HFFc6 (cell line): ENCODE measurements around the gene PALD1. TPM values are rescaled to one million over a fixed set of nuclear protein-coding genes. Genes with fewer than 3 reads are reported as not detected.

Source experiments
- DNase-seq: peaks from one replicate; pipeline ENCODE4 v3.0.0-alpha.2; 2018
- H3K27ac Mint-ChIP-seq: 2 replicates; pipeline ENCODE4 v1.8.0; 2020; ENCODE audit warnings: mild to moderate bottlenecking, mixed read lengths
- H3K27me3 Mint-ChIP-seq: 2 replicates; pipeline ENCODE4 v1.8.0; 2021; ENCODE audit warnings: mild to moderate bottlenecking, moderate library complexity, mixed read lengths; ENCODE audit not compliant: insufficient read depth
- H3K36me3 Mint-ChIP-seq: 2 replicates; pipeline ENCODE4 v1.8.0; 2021; ENCODE audit warnings: low read depth, mixed read lengths
- H3K4me1 Mint-ChIP-seq: 2 replicates; pipeline ENCODE4 v1.8.0; 2020; ENCODE audit warnings: low read depth, mixed read lengths
- H3K4me3 Mint-ChIP-seq: 2 replicates; pipeline ENCODE4 v1.8.0; 2020; ENCODE audit warnings: mild to moderate bottlenecking, moderate library complexity, mixed read lengths
- H3K9me3 Mint-ChIP-seq: 2 replicates; pipeline ENCODE4 v1.8.0; 2020; ENCODE audit warnings: mild to moderate bottlenecking, mixed read lengths
- total RNA-seq, 6 experiments: library from RNA; stranded (reverse); fragmentation: NEBNext Ultra II Directional; extraction: Animal tissue kit (Norgen Biotek cat#: 25700); gene quantifications; 2 replicates in 1 of 6; 3 replicates in 5 of 6; pipeline ENCODE4 v1.2.3, GENCODE V29; 2021
- TF ChIP-seq, protein P1 (sequence below): fragments of 200-600 bp; sonication (generic); IDR thresholded peaks from 2 replicates; pipeline ENCODE4 v1.5.0; 2021; ENCODE audit warnings: antibody characterized with exemption, mild to moderate bottlenecking

PALD1 gene
- total RNA-seq, 6 experiments from 2014 or later: not detected

DNA sequence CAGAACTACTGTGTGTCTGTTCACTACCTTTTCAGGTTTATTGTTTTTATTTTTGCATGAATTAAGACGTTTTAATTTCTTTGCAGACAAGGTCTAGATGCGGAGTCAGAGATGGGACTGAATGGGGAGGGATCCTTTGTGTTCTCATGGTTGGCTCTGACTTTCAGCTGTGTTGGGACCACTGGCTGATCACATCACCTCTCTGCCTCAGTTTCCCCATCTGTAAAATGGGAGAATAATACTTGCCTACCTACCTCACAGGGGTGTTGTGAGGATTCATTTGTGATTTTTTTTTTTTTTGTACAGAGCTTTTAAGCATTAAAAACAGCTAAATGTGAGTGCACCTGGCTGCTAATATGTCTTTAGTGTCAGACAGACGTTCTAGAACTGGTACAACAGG lies 89.5 kb downstream of the PALD1 start:
- no peaks in the 10 kb centered on the region for H3K36me3 Mint-ChIP-seq
- H3K27ac Mint-ChIP-seq: no peak overlapping the region
- TF ChIP-seq, protein P1, sequence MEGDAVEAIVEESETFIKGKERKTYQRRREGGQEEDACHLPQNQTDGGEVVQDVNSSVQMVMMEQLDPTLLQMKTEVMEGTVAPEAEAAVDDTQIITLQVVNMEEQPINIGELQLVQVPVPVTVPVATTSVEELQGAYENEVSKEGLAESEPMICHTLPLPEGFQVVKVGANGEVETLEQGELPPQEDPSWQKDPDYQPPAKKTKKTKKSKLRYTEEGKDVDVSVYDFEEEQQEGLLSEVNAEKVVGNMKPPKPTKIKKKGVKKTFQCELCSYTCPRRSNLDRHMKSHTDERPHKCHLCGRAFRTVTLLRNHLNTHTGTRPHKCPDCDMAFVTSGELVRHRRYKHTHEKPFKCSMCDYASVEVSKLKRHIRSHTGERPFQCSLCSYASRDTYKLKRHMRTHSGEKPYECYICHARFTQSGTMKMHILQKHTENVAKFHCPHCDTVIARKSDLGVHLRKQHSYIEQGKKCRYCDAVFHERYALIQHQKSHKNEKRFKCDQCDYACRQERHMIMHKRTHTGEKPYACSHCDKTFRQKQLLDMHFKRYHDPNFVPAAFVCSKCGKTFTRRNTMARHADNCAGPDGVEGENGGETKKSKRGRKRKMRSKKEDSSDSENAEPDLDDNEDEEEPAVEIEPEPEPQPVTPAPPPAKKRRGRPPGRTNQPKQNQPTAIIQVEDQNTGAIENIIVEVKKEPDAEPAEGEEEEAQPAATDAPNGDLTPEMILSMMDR: no peak
- no peaks in the 10 kb centered on the region for H3K4me1 Mint-ChIP-seq
- DNase-seq: no peak
- peaks cover 32% of the 10 kb centered on the region for H3K27me3 Mint-ChIP-seq
- no peaks in the 10 kb centered on the region for H3K9me3 Mint-ChIP-seq
- no peak overlapping the region for H3K4me3 Mint-ChIP-seq

- Mint-ChIP-seq H3K4me1 (no peaks in the 10 kb centered on the region), H3K27me3 (peaks cover 29% of the 10 kb centered on the region), H3K36me3 (no peaks in the 10 kb centered on the region), H3K4me3 (no peak overlapping the region), H3K27ac (no peak overlapping the region), H3K9me3 (no peaks in the 10 kb centered on the region)
- TF ChIP-seq, protein P1: no peak
- no peak for DNase-seq
Observed at GRCh38 chr10:70568781-70569495, 90.4 kb downstream of the PALD1 start.

- Mint-ChIP-seq H3K36me3 (no peaks in the 10 kb centered on the region), H3K4me1 (peaks cover 7% of the 10 kb centered on the region; the same call in 1 of the 2 replicates), H3K4me3 (no peak overlapping the region), H3K27ac (no peak overlapping the region), H3K9me3 (no peaks in the 10 kb centered on the region), H3K27me3 (peaks cover 24% of the 10 kb centered on the region)
- TF ChIP-seq, protein P1: no peak
- DNase-seq: no peak
Observed at GRCh38 chr10:70571236-70571635, 92.7 kb downstream of the PALD1 start.

DNA sequence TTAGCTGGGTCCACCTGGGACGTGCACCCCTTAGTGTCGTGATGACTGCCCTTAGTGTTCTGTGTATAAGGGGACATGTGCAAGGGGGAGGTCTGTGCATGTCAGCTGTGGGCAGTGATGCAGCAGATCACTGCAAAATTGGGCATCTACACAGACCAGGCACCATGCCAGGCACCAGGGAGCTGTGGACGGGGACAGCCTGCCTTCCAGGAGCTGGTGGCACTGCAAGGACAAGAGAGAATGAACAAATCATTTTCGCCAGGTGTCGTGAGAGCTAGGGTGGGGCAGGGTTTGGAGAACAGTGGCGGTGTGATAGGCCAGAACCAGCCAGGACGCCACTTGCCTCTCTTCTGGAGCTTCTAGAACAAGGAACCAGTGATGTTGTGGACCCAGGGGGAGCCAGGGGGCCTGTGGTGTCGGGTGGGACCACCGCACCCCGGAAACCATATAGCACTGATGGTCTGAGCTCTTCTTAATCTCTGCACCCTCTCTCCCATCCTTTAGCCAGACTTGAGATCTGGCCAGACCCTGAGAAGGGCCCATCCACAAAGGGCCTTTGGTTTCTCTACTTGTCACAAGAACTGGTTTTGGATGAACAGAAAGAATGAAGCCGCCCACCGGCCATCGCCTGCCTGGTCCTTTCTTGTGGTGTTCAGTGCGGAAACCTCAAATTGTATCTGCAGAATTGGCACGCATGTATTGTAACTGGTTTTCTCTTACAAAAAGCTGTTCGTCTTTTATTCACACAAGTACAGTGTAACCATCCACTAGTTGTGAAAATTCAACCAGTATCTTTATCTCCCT lies 93.3 kb downstream of the PALD1 start:
- no peaks in the 10 kb centered on the region for H3K9me3 Mint-ChIP-seq
- TF ChIP-seq, protein P1: no peak
- H3K4me1 Mint-ChIP-seq: peaks cover 13% of the 10 kb centered on the region; the same call in 1 of the 2 replicates
- no peak overlapping the region for H3K4me3 Mint-ChIP-seq
- peaks cover 22% of the 10 kb centered on the region for H3K27me3 Mint-ChIP-seq
- no peaks in the 10 kb centered on the region for H3K36me3 Mint-ChIP-seq
- DNase-seq: no peak
- no peak overlapping the region for H3K27ac Mint-ChIP-seq

DNA sequence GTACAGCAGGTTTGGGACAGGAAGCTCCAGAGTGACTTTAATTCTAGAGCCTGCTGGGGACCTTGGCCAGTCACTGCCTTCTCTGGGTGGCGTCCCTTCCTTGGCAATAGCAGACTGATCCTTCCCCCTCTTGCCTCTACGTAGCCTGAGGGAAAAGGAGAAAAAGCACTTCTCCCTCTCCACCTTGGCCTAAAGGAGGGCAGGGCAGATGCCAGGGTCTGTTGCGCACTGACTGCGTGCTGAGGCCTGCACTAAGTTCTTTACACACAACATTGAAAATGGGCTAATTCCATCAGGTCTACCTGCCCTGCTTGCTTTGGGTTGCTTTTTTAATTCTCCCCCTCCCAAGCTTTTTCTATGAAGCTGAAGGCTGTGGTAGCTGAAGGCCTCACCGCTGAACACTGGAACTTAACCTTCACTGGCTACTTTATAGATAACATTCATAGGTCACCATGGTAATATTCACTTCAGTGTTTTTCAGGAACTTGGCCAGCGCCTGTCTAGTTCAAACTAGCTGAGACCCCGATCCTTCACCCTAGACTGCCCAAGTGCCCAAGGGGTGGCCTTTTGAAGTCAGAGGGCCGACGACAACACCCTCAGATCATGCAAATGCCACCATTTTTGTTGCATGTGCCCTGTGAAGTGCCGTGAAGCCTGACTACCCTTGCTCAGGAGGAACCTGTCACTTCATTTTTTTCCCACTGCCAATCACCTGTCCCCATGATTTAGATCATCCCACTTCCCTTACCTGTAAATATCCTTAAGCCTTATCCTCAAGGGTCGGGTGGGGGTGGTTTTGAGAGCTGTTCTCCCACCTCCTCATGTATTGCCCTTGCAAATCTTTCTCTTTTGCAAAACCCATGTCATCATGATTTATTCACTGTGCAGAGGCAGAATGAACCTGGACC lies 95.3 kb downstream of the PALD1 start:
- peaks cover 24% of the 10 kb centered on the region for H3K4me1 Mint-ChIP-seq
- no peaks in the 10 kb centered on the region for H3K36me3 Mint-ChIP-seq
- TF ChIP-seq, protein P1: no peak
- H3K4me3 Mint-ChIP-seq: no peak overlapping the region
- H3K9me3 Mint-ChIP-seq: no peaks in the 10 kb centered on the region
- H3K27ac Mint-ChIP-seq: no peak overlapping the region
- DNase-seq: no peak
- H3K27me3 Mint-ChIP-seq: peaks cover 15% of the 10 kb centered on the region
